Raji (cell line): ENCODE results near the gene SPEF2.

ENCODE experiments used
- POLR2A ChIP-seq: IDR thresholded peaks from 2 replicates; pipeline ENCODE4 v1.6.1; 2011; ENCODE audit warnings: low read depth, low read length, control low read depth; ENCODE audit not compliant: insufficient read depth

The SPEF2 gene

GRCh38 chr5:35626553-35626952 lies 8.9 kb downstream of the SPEF2 start:
- TF ChIP-seq POLR2A = no peak

- no peak for TF ChIP-seq POLR2A
Observed at GRCh38 chr5:35634326-35634725, 16.7 kb downstream of the SPEF2 start.

- TF ChIP-seq POLR2A = no peak
Observed at GRCh38 chr5:35640623-35641022, 23.0 kb downstream of the SPEF2 start.

- no peak for TF ChIP-seq POLR2A
Observed at GRCh38 chr5:35644543-35644942, 26.9 kb downstream of the SPEF2 start.

GRCh38 chr5:35647128-35647527 lies 29.5 kb downstream of the SPEF2 start:
- no peak for TF ChIP-seq POLR2A

GRCh38 chr5:35647712-35648111 lies 30.0 kb downstream of the SPEF2 start:
- TF ChIP-seq POLR2A = no peak

GRCh38 chr5:35651002-35651756 lies 33.5 kb downstream of the SPEF2 start:
- no peak for TF ChIP-seq POLR2A

GRCh38 chr5:35656721-35657120 lies 39.1 kb downstream of the SPEF2 start:
- TF ChIP-seq POLR2A = no peak

GRCh38 chr5:35657877-35658276 lies 40.2 kb downstream of the SPEF2 start:
- TF ChIP-seq POLR2A = no peak

- TF ChIP-seq POLR2A = no peak
Observed at GRCh38 chr5:35659556-35659955, 41.9 kb downstream of the SPEF2 start.

GRCh38 chr5:35660451-35660850 lies 42.8 kb downstream of the SPEF2 start:
- no peak for TF ChIP-seq POLR2A

- no peak for TF ChIP-seq POLR2A
Observed at GRCh38 chr5:35664584-35664983, 46.9 kb downstream of the SPEF2 start.

- TF ChIP-seq POLR2A = no peak
Observed at GRCh38 chr5:35665096-35665495, 47.4 kb downstream of the SPEF2 start.

- TF ChIP-seq POLR2A = no peak
Observed at GRCh38 chr5:35668319-35668718, 50.7 kb downstream of the SPEF2 start.

GRCh38 chr5:35668794-35669193 lies 51.1 kb downstream of the SPEF2 start:
- TF ChIP-seq POLR2A = no peak

- no peak for TF ChIP-seq POLR2A
Observed at GRCh38 chr5:35671541-35672295, 54.1 kb downstream of the SPEF2 start.
